ENCODE results near the gene CARS2.

The CARS2 gene

GRCh38 chr13:110593430-110594130, 112.3 kb downstream of the CARS2 start:
- no peak for DNase-seq
- Histone ChIP-seq H3K4me3 (ENCODE audit: insufficient read depth, low read depth, low read length, poor library complexity, severe bottlenecking) (no peak overlapping the region), H3K9me3 (ENCODE audit: control insufficient read depth, low read length) (no peaks in the 10 kb centered on the region), H3K27ac (ENCODE audit: insufficient read depth, low read length, poor library complexity, severe bottlenecking) (no peak overlapping the region), H3K4me1 (ENCODE audit: control insufficient read depth, insufficient read depth, low read length, poor library complexity, severe bottlenecking) (no peaks in the 10 kb centered on the region), H3K36me3 (ENCODE audit: control insufficient read depth, insufficient read depth, low read length) (no peaks in the 10 kb centered on the region), H3K27me3 (replicated peaks; ENCODE audit: control insufficient read depth, insufficient read depth, low read length, poor library complexity, severe bottlenecking) (no peaks in the 10 kb centered on the region)

GRCh38 chr13:110592665-110593064, 113.3 kb downstream of the CARS2 start:
- no peak overlapping the region for H3K4me3 ChIP-seq (ENCODE audit: insufficient read depth, low read depth, low read length, poor library complexity, severe bottlenecking)
- H3K27me3 ChIP-seq (replicated peaks; ENCODE audit: control insufficient read depth, insufficient read depth, low read length, poor library complexity, severe bottlenecking): no peaks in the 10 kb centered on the region
- H3K36me3 ChIP-seq (ENCODE audit: control insufficient read depth, insufficient read depth, low read length): no peaks in the 10 kb centered on the region
- H3K4me1 ChIP-seq (ENCODE audit: control insufficient read depth, insufficient read depth, low read length, poor library complexity, severe bottlenecking): no peaks in the 10 kb centered on the region
- DNase-seq: no peak
- H3K27ac ChIP-seq (ENCODE audit: insufficient read depth, low read length, poor library complexity, severe bottlenecking): no peak overlapping the region
- no peaks in the 10 kb centered on the region for H3K9me3 ChIP-seq (ENCODE audit: control insufficient read depth, low read length)
